Spinal cord (tissue), 10 donors: ENCODE data around the gene FAM76A. TPM values are rescaled to one million over a fixed set of nuclear protein-coding genes. Genes with fewer than 3 reads are reported as not detected.
A peak's percentile ranks its signal among the peaks of the same experiment; 100 is the strongest.

Experiments used
- DNase-seq, 6 donors: peaks; one replicate each; pipeline versions ENCODE4 v3.0.0 to v3.0.0-alpha.2; 2013 to 2015; ENCODE audit warnings: low spot score in 6 of 6, low read depth in 4 of 6
- H3K27ac ChIP-seq: one replicate; pipeline ENCODE4 v1.5.1; 2013; ENCODE audit warnings: low read depth, low read length, control low read depth
- H3K27me3 ChIP-seq: one replicate; pipeline ENCODE4 v1.6.1; 2013; ENCODE audit warnings: low read length; ENCODE audit not compliant: control insufficient read depth, insufficient read depth
- H3K36me3 ChIP-seq: one replicate; pipeline ENCODE4 v1.6.1; 2013; ENCODE audit warnings: low read length; ENCODE audit not compliant: control insufficient read depth, insufficient read depth
- H3K4me1 ChIP-seq: one replicate; pipeline ENCODE4 v1.6.1; 2013; ENCODE audit warnings: low read length; ENCODE audit not compliant: control insufficient read depth, insufficient read depth
- H3K4me3 ChIP-seq: one replicate; pipeline ENCODE4 v1.5.1; 2013; ENCODE audit warnings: low read depth, low read length, control low read depth
- H3K9me3 ChIP-seq: one replicate; pipeline ENCODE4 v1.6.1; 2013; ENCODE audit warnings: low read length; ENCODE audit not compliant: control insufficient read depth, insufficient read depth
- WGBS: methylation state at CpG from one replicate; pipeline ENCODE4 v1.1.5; 2013; ENCODE audit warnings: missing lambda C conversion rate; ENCODE audit not compliant: insufficient coverage; 5-methylcytosine and 5-hydroxymethylcytosine counted together
- polyA plus RNA-seq, 2 donors: library from polyadenylated mRNA; unstranded; fragments of 120-200 nt; gene quantifications; one replicate each; pipeline ENCODE4 v1.2.1, GENCODE V29; 2013; ENCODE audit not compliant: insufficient read length in 2 of 2
- total RNA-seq, 2 donors: library from RNA; depleted of rRNA in 1 of 2; stranded (reverse); fragments of 120-200 nt in 1 of 2; fragments of >200 nt in 1 of 2; gene quantifications; one replicate each; pipeline versions ENCODE4 v1.2.3 to v1.2.4, GENCODE V29; 2013 to 2014
- donor health status: healthy.

The FAM76A gene
- total and polyA plus RNA-seq, 4 donors: 11.4 to 22.1 (median 12.2) TPM

DNA sequence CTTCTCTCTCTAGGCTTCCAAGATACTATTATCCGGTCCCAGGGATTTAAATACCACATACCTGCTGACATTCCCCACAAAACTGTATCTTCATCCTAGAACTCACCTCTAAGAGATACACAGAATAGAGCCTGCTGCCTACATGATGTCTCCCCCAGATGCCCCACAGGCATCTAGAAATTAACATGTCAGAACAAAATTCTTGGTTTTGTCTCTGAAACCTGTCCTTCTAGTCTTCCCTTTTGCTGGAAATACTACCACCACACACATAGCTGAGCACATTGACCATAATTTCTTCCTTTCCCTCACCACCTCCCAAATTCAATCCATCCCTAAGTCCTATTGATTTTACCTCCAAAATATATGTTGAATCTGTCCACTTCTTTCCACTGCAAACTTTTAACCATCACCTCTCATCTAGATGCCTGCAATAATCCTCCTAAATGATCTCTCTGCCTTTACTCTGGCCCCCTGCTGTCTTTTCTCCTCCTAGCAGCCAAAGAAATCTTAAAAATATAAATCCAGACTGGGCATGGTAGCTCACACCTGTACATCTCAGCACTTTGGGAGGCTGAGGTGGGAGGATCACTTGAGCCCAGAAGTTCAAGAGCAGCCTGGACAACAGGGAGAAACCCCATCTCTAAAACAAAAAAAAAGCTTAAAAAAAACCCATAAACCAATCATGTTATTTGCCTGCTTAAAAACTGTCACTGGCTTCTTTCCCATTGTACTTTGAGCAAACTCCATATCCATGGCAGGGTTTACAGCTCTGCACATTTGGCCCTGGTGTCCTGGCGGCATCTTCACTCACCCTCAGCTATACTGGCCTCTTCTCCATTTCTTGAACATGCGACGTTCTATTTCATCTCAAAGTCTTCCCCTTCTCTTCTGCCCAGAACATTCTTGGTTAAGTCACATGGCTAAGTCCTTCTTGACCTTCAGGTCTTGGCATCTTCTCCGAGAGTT, 6.2 kb upstream of the FAM76A start:
- H3K27me3 ChIP-seq: no peaks in the 10 kb centered on the region
- H3K4me3 ChIP-seq: no peak overlapping the region
- H3K9me3 ChIP-seq: no peaks in the 10 kb centered on the region
- H3K27ac ChIP-seq: no peak overlapping the region
- peak in 1 of 6 donors; percentile 19 for DNase-seq
- WGBS: 76% methylated on average over 4 of the region's 5 CpGs
- no peaks in the 10 kb centered on the region for H3K4me1 ChIP-seq
- H3K36me3 ChIP-seq: no peaks in the 10 kb centered on the region

- peak overlapping the region; percentile 65 for H3K4me3 ChIP-seq
- no peaks in the 10 kb centered on the region for H3K9me3 ChIP-seq
- H3K27ac ChIP-seq: peak overlapping the region; percentile 98
- H3K27me3 ChIP-seq: no peaks in the 10 kb centered on the region
- peaks cover 9% of the 10 kb centered on the region for H3K4me1 ChIP-seq
- WGBS: 50% methylated on average over 9 of the region's 9 CpGs
- peaks cover 7% of the 10 kb centered on the region for H3K36me3 ChIP-seq
- DNase-seq: peak in 4 of 6 donors; percentile 1 to 49 (median 24)
Measured at GRCh38 chr1:27724961-27725373, 794 bp upstream of the FAM76A start.

- WGBS: under 1% methylated on average over 42 of the region's 46 CpGs
- Histone ChIP-seq H3K36me3 (peaks cover 13% of the 10 kb centered on the region), H3K27me3 (no peaks in the 10 kb centered on the region), H3K9me3 (no peaks in the 10 kb centered on the region), H3K4me3 (peak overlapping the region; percentile 68), H3K4me1 (peaks cover 9% of the 10 kb centered on the region), H3K27ac (peak overlapping the region; percentile 87)
- peak; percentile 21 to 80 (median 42) for DNase-seq
Measured at GRCh38 chr1:27726173-27727044, 648 bp downstream of the FAM76A start.

- no peak overlapping the region for H3K4me3 ChIP-seq
Measured at GRCh38 chr1:27727126-27727525, 1.4 kb downstream of the FAM76A start.

GRCh38 chr1:27736252-27736651, 10.5 kb downstream of the FAM76A start:
- no peak for DNase-seq
- WGBS: 40% methylated on average over 1 of the region's 3 CpGs
- peaks cover 43% of the 10 kb centered on the region for H3K36me3 ChIP-seq

More at GRCh38 chr1:27727126-27727525, 1.4 kb downstream of the FAM76A start:
- H3K4me1 ChIP-seq: peaks cover 9% of the 10 kb centered on the region
- no CpG with 5 or more reads among the region's 3 CpGs for WGBS
- H3K9me3 ChIP-seq: no peaks in the 10 kb centered on the region
- DNase-seq: no peak
- peaks cover 15% of the 10 kb centered on the region for H3K36me3 ChIP-seq
- no peaks in the 10 kb centered on the region for H3K27me3 ChIP-seq
- H3K27ac ChIP-seq: no peak overlapping the region

DNA sequence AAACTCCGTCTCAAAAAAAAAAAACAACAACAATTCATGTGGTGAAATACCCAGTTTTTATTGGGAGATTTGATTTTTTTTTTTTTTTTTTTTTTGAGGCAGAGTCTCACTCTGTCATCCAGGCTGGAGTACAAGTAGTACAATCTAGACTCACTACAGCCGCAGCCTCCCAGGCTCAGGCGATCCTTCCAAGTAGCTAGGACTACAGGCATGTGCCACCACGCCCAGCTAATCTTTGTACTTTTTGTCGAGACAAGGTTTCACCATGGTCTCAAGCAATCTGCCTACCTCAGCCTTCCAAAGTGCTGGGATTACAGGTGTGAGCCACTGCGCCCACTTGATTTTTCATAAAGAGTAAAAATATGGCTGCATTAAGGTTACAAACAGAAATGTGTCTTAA, 15.4 kb downstream of the FAM76A start:
- Histone ChIP-seq H3K27me3 (no peaks in the 10 kb centered on the region), H3K36me3 (peaks cover 41% of the 10 kb centered on the region), H3K4me1 (no peaks in the 10 kb centered on the region), H3K27ac (no peak overlapping the region), H3K4me3 (no peak overlapping the region), H3K9me3 (no peaks in the 10 kb centered on the region)
- DNase-seq: no peak
- 93% methylated on average over 2 of the region's 6 CpGs for WGBS

More at GRCh38 chr1:27736252-27736651, 10.5 kb downstream of the FAM76A start:
- H3K27me3 ChIP-seq: no peaks in the 10 kb centered on the region
- no peak overlapping the region for H3K27ac ChIP-seq
- no peak overlapping the region for H3K4me3 ChIP-seq
- H3K4me1 ChIP-seq: no peaks in the 10 kb centered on the region
- no peaks in the 10 kb centered on the region for H3K9me3 ChIP-seq

- H3K27ac ChIP-seq: no peak overlapping the region
- H3K27me3 ChIP-seq: no peaks in the 10 kb centered on the region
- H3K4me1 ChIP-seq: no peaks in the 10 kb centered on the region
- no peak for DNase-seq
- no peak overlapping the region for H3K4me3 ChIP-seq
- WGBS: 100% methylated on average over 1 of the region's 5 CpGs
- peaks cover 38% of the 10 kb centered on the region for H3K36me3 ChIP-seq
- no peaks in the 10 kb centered on the region for H3K9me3 ChIP-seq
Measured at GRCh38 chr1:27744556-27744955, 18.8 kb downstream of the FAM76A start.

DNA sequence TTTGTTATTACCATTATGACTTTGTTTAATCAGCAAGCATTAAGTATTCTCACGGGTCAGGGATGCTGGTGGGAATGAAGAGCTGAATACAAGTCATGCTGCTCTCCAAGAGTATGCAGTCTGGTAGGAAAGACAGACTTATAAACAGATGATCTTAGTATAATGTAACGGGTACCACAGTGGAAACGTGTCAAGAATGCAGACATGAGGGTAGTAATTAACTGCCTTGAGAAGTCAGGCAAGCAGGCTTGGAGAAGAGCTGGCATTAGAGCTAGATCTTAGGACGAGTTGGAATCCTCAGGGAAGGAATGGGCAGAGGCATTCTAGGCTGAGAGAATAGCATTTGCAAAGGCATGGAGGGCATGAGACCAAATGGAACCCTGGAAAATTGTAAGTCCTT, 19.7 kb downstream of the FAM76A start:
- DNase-seq: peak in 1 of 6 donors; percentile 4
- Histone ChIP-seq H3K4me3 (no peak overlapping the region), H3K4me1 (no peaks in the 10 kb centered on the region), H3K27ac (no peak overlapping the region), H3K36me3 (peaks cover 37% of the 10 kb centered on the region), H3K27me3 (no peaks in the 10 kb centered on the region), H3K9me3 (no peaks in the 10 kb centered on the region)
- WGBS: 89% methylated on average over 4 of the region's 4 CpGs

- no peak overlapping the region for H3K4me3 ChIP-seq
- WGBS: 75% methylated on average over 2 of the region's 3 CpGs
- H3K36me3 ChIP-seq: peaks cover 43% of the 10 kb centered on the region
- no peaks in the 10 kb centered on the region for H3K4me1 ChIP-seq
- H3K9me3 ChIP-seq: no peaks in the 10 kb centered on the region
- peak in 1 of 6 donors; percentile 7 for DNase-seq
- H3K27ac ChIP-seq: no peak overlapping the region
- H3K27me3 ChIP-seq: no peaks in the 10 kb centered on the region
Measured at GRCh38 chr1:27752360-27752759, 26.6 kb downstream of the FAM76A start.
